ENCODE results near the gene NUP160.

GRCh38 chr11:47863189-47863897, 15.2 kb upstream of the NUP160 start:
- TF ChIP-seq CTCF (IDR thresholded peaks at IDR 0.05) (no peak), POLR2A (IDR thresholded peaks at IDR 0.05) (no peak)

All from body of pancreas (tissue), 4 donors.